Dermis blood vessel endothelial cell (primary cell): Measurements from ENCODE around the gene IRF9. TPM values are rescaled to one million over a fixed set of nuclear protein-coding genes. Genes with fewer than 3 reads are reported as not detected.
A peak's percentile ranks its signal among the peaks of the same experiment; 100 is the strongest.
"Not testable (repeated sequence)": the region's sequence is repeated elsewhere in the genome, so short reads cannot be mapped to it uniquely, and the experiment has no call there.

Experiments used
- DNase-seq: peaks from one replicate; pipeline ENCODE4 v3.0.0; 2010
- total RNA-seq: library from RNA; depleted of rRNA; stranded (reverse); fragments of >200 nt; gene quantifications from 2 replicates; pipeline ENCODE4 v1.2.3, GENCODE V29; 2014

Gene IRF9
- total RNA-seq, 1 donor from 2014 or later = 55.5 TPM

DNA sequence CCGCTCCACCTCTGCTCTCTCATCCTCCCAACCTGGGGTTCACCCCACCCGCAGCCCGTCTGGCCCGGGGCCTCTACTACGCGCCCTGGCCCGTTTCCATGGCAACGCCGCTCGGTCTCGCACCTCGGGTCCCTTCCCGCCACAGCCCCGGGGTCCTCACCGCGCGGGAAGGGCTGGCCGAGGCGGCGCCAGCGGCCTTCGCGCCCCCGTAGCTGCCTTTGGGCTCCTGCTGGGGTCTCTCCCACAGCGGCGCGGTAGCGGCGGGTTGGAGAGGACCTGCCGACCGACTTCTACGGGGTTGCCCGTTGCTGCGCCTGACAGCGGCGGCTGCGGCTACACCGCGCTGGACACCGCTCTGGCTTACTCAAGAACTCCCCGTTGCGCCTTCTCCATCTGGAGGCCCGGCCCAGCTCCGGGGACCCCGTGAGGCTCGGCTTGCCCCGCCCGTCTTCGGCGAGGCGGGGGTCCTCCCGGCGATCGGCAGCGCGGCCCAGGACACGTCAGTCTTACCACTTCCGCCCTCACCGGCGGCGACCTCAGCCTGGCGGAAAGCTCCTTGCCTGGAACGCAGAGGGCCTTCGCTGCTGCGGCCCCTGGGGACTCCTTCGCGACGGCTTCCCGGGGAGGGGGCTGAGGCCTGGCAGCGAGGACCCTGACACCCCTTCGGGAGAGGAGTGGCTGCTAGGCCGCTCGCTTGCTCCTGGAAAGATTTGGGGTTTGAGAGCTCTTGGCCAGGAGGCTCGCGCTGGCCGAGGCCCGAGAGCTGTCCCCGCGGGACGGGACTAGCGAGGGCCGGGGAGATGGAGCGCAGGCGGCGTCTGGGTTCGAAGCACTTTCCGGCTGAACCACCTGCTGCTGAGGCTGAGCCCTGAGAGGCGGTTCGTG, 34.4 kb downstream of the IRF9 start, which contains the start of gene TM9SF1:
Gene TM9SF1, minus strand, starts transcription at position 256 of the 885 bp plus-strand sequence. CDS start 422 bp downstream, outside the sequence.
- DNase-seq = peak; percentile 93

DNA sequence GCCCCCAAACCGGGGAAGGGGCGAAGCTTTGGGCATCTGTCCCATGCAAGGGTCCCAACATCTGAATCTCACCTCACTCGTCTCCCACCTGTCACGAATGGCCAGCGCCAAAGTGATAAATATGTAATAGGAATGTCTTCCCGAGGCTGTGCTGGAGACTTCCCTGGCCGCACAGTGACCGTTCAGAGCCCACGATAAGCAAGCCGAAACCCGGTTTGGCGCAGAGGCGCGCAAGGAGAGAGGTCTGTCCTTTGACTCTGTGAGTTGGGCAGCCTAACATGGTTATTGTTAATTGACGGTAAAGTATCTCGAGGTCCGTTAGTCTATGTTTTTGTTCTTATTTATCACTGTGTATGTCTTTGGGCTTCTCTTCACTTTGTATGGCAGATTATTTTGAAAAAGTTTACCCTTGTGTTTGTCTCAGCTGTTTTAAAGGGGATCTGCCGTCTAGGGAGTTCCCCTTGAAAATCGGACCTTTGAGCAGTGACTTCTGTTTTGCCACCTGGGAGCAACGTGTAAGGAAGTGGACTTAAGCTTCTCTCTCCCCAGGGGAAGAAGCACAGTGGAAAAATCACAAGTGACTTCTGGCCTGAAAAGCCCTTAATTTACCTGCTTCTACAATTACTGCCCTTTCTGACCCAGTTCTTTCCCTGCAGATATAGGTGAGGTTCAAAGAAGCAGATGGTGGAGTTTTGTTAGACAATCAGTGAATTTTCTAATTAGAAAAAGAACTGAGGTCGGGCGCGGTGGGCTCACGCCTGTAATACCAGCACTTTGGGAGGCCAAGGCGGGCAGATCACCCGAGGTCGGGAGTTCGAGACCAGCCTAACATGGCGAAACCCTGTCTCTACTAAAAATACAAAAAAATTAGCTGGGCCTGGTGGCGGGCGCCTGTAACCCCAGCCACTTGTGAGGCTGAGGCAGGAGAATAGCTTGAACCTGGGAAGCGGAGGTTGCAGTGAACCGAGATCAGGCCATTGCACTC, 35.3 kb downstream of the IRF9 start:
- peak; percentile 49 for DNase-seq

DNA sequence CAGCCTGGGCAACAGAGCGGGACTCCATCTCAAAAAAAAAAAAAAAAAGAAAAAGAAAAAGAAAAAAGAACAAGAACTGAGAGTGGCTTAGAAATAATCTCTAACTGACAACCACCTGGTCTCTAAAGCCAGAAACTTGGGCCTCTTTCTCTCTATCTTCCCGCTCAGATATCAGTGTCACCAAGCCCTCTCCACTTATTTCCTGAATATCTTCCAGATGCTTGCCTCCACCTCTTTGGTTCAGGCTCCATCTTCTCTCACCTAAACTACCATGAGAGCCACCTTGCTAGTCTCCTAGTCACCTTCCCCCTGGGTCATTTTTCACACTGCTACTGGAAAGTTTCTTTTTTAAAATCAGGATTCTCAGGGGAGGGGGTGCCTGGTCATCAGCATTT, 36.0 kb downstream of the IRF9 start:
- DNase-seq = no peak

DNA sequence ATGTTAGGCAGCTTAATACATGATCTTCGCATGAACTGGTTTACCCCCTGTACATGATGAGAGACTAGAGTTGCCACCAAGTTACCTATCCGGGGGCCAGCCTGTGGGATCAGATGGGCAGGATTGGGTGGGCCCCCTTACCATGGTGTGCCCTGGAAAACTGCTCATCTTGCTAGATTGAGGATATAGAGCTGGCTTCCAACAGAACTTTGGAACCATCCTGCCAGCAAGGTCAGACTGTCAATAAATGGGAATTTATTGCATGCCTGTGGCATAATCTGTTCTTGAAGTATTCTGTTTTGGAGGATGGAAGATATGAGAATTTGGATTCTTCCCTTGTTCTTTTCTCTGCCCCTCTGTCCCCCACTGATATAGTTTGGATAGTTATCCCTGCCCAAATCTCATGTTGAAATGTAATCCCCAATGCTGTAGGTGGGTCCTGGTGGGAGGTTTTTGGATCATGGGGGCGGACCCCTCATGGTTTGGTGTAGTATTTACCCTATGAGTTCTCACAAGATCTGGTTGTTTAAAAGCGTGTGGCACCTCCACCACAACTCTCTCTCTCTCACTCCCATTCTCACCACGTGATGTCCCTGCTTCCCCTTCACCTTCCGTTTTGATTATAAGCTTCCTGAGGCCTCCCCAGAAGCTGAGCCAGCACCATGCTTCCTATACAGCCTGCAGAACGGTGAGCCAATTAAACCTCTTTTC, 37.9 kb downstream of the IRF9 start:
- no peak for DNase-seq

DNA sequence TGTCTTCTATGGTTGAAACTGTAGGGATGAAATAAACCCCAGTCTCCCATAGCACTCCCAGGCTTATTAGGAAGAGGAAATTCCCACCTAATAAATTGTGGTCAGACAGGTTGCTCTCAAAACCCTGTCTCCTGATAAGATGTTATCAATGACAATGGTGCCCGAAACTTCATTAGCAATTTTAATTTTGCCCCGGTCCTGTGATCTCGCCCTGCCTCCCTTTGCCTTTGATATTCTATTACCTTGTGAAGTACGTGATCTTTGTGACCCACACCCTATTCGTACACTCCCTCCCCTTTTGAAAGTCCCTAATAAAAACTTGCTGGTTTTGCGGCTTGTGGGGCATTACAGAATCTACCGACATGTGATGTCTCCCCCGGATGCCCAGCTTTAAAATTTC, 41.5 kb downstream of the IRF9 start:
- not testable (repeated sequence) for DNase-seq

DNA sequence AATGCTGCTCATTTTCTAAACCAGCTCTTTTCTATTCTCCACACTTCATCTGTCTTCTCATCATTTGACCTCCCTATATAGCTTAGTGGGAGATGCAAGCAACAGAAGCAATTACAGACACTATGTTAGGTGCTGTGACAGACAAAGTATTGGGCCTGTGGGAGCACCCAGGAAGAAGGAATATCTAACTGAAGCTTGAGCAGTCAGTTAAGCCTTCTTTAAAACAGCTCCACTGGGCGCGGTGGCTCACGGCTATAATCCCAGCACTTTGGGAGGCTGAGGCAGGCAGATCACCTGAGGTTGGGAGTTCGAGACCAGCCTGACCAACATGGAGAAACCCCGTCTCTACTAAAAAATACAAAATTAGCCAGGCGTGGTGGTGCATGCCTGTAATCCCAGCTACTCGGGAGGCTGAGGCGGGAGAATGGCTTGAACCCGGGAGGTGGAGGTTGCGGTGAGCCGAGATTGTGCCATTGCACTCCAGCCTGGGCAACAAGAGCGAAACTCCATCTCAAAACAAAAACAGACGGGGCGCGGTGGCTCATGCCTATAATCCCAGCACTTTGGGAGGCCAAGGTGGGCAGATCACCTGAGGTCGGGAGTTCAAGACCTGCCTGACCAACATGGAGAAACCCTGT, 42.3 kb downstream of the IRF9 start:
- not testable (repeated sequence) for DNase-seq

DNA sequence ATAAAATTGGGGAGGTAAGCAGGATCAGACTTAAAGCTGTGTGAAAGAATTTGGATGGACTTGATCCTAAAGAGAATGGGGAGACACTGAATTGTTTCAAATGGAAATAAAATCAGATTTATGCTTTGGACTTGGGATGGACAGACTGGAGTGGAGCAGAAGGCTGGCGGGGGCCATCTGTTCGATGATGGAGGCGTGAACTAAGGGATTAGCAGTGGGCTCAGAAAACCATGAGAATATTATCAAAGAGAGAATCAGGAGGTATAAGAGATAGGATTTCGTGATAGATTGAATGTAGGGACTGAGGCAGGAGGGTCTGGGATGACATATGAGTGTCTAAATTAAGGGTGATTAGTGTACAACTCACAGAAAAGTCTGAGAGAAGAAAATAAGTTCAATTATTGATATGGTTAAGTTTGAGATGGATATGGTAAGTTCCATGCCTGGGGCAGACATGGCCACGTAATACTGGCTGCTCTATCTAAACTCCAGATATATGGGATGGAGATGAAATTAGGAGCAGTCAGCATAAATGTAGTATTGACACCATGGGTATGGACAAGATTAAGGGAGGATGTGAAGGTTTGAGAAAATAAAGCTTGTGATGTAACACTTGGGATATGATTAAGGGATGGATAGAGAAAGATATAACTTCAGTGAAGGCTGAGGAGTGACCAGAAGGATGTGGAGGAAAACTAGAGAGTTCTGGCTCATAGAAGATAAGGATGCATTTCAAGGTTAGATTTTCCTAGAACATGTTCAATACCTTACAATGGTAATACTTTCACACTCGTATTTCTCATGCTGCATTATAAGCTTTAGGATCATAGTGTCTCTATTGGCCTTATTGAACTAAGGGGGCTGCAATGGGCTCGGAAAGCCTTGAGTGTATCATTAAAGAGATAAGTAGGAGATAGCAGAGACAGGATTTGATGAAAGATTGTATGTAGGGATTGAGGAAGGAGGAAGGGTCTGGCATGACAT, 43.4 kb downstream of the IRF9 start:
- DNase-seq = no peak

DNA sequence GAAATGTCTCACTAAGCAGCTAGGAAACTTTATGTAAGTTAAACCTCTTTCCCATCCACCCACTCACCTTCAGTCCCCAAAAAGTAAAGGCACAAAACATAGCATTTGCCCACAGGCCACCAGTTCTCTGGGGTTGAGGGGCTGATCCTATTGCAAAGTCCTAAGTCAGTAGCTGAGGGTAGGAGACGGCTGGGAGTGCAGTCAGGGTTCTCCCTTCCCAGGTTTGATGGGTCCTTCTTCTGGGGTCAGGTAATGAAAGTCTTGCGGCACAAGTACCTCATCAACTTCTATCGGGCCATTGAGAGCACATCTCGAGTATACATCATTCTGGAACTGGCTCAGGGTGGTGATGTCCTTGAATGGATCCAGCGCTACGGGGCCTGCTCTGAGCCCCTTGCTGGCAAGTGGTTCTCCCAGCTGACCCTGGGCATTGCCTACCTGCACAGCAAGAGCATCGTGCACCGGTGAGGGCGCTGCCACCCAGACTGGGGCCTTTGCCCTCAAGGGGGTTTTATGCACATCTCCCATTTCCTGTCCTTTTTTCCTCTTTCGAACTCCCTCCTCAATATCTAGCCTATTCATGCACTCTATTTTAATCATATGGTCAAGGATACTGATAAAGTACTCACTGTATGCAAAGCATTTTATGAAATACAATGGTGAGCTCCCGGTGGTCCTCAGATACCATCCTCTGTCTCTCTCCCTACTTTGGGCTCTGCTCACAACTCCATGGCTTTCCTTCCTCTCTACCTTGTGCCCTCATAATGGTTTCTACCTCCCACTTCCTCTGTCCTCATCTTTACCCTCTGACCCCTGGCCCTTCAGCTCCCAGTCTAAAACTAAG, 45.4 kb downstream of the IRF9 start:
- no peak for DNase-seq

DNA sequence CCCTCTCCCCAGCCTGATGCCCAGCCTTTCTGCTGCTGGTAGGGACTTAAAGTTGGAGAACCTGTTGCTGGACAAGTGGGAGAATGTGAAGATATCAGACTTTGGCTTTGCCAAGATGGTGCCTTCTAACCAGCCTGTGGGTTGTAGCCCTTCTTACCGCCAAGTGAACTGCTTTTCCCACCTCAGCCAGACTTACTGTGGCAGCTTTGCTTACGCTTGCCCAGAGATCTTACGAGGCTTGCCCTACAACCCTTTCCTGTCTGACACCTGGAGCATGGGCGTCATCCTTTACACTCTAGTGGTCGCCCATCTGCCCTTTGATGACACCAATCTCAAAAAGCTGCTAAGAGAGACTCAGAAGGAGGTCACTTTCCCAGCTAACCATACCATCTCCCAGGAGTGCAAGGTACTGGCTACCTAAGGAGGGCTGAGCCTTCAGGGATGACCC, 46.1 kb downstream of the IRF9 start:
- DNase-seq = no peak

DNA sequence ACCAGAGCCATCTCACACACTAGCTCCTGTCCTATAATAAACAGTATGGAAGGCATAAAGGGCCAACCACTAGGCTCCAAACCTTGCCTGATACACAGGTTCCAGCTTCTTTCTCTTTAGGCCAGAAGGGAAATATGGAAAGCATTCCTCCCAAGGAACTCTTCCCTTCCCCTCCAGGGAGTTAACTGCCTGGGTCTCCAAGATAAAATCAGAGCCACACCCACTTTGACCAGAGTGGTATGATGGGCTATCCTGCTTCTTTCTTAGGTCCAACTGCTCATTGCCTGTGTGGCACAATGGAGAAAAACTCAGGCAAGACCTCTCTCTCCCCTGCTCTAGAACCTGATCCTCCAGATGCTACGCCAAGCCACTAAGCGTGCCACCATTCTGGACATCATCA, 46.6 kb downstream of the IRF9 start:
- no peak for DNase-seq

DNA sequence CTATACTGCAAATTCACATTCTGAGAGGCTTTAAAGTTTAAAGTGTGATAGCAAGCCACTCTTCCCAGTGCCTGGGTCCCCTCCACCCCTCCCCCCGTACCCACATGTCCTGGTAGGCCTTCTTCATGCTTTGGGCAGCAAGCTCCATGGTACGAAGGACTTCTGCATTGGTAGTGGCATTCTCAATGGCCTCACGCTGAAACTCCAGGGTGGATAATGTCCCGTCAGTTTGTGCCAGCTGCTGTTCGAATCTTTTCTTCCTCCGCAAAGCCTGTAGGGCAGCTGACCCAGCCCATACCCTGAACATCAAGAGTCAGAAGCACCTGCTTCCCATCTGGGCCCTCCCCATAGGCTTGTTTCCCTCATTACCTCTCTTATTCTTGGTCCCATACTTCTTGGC, 50.2 kb downstream of the IRF9 start:
- DNase-seq = no peak

DNA sequence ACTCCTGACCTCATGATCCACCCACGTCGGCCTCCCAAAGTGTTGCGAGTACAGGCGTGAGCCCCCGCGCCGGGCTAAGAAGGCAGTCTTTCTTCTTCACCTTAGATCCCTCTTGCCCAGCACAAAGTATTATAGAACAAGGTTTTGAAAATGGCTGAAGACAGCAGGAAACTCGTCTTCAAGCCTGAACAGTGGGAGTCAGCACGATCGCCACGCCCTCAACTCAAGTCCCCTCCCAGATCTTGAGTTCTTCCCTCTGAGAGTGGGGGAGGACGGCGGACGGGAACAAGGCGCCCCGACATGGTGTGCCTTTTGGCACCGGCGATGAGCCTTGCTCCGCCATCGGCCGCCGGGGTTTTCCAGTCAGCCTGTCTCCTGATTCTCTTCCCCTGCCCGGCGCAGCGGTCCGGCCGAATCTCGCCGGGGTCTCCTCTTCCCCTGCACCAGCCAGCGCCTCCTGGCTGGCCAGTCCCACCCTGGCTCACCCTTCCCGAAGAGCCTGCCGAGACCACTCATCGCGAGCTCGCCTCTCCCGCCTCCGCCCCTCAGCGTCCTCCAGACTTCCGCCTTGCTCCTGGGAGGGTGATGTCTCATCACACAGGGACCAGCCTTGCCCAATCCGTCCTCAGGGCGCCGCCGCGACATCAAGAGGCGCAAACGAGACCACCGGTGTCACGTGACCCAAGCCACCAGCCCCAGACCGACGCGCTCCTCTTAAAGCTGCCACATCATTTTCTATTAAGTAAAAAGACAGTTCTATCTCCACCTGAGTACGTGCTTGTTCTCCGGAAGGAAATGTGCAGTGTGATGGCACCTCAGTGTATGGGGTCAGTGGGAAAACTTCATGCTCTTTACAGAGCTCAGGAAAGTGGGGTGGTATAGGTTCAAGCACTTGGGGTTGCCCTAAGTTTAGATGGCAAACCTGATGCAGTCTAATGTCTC, 52.1 kb downstream of the IRF9 start, which contains the start of gene CHMP4A:
Gene CHMP4A, minus strand, starts transcription at position 565 of the 942 bp plus-strand sequence. Its CDS starts 49 bp downstream, at position 516.
- DNase-seq = peak; percentile 99

DNA sequence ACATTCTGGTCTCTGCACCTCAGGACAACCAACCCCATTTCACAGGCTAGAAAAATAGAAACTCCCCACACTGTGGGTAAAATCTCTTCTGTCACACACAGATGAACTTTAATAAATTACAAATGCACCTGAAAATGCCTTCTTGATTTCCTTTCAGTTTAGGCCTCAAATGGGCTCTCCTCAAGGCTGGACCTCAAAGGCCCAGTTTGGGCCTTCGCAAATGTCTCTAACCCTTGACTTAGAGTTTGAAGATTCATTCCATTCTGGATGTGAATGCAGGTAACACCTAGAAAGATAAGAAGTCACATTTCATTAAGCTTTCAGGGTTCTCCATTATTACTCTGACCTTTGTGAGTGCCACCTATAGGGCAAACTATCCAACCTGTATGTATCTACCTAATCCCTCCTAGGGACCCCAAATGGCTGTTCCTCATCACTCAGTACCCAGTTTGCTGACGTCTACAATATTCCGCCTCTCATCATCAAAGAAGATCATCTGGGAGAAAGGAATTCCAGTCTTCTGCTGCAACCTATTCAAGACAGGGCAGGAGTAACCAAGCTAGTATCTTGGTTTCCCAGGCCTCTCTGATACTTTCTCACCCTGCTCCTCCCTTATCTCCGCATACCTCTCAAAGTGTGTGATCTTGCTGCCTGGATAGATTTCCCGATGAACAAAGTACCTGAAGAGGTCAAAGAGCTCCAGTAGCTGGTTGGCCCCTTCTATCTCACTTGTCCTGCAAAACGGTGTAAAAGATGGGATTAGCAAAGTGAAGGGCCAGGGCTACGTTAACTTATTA, 53.0 kb downstream of the IRF9 start:
- no peak for DNase-seq

DNA sequence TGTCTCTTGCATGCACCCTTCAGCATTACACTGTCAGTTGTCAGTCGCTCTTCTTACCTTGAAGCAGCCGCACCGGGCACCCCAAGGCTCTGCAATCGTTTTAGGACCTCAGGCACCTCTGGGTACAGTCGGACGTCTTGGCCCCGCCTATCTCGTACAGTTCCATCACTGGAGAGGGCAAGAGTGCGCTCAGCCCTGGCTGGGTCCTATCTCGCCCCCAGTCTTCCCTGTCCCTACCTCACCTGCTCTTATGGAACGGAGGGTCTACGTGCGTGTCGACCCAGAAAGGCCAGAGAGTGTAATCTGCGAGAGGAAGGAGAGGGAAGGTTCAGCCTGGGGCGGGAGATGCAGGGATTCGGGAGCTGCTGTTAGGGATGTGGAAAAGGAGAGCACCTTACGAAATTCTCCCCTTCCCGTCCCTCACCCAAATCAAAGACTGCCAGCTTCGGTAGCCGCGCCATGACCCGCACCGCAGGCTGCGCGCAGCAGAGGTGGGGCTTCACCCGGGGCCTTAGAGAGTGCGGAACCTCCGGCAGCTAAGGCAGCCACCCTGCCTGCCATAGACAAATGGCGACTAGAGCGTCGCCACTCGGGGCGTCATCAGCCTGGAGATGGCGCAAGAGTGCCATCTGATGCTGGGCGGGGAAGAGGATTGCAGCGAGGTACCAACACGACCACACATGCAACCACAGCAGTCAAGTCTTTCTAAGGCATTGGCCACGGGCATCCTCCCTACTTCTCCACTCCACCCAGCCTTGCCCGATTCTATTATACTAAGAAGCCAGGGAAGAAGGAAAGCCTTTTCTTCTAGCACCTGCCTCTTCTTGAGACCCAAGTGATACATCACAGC, 54.7 kb downstream of the IRF9 start, which contains the start of gene MDP1:
Gene MDP1, minus strand, starts transcription at position 572 of the 850 bp plus-strand sequence. Its CDS starts 111 bp downstream, at position 461.
- DNase-seq = peak; percentile 95
